Inflammatory macrophage treated with lipopolysaccharide for 4 hours (primary cell): Measurements from ENCODE around the gene VAPB.

Source experiments
- DNase-seq: peaks from one replicate; pipeline ENCODE4 v3.0.0-alpha.2; 2020

VAPB gene

DNA sequence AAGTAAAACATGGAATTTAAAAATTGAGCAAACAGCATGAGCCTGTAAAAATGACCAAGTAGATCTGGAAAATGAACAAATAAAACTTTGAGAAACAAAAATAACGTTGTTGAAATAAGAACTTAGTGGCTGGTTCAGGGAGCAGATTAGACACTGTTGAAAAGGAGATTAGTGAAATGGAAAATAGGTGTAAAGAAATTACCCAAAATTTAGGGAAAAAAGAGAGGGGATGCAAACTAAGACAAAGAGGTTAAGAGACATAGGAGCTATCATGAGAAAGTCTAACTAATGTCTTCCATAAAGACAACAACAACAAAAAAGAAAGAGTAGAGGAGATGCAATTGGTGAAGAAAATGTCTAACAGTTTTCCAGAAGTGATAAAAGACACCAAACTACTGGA lies 97.2 kb downstream of the VAPB start:
- DNase-seq = no peak

GRCh38 chr20:58492074-58492718 lies 103.2 kb downstream of the VAPB start:
- DNase-seq = no peak

DNA sequence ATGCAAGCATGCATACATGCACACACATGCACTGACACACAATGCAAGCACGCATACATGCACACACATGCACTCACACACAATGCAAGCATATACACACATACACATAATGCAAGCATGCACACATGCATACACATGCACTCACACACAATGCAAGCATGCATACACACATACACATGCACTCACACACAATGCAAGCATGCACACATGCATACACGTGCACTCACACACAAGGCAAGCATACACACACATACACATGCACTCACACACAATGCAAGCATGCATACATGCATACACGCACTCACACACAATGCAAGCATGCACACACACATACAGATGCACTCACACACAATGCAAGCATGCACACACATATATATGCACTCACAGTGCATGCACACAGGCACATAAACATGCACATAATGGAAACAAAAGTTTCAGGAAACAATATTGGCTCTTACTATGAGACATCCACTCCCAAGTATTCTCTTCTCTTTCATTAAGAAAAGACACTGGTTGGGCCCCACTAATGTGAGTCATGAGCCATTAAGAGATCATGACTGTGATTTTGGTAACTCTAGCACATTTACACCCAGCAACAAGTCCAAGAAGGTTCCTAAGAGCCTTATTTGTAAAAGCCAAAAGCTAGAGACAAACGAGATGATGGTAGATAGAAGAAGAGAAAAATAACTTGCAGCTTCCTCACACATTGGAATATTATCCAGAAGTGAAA lies 103.9 kb downstream of the VAPB start:
- DNase-seq = no peak

DNA sequence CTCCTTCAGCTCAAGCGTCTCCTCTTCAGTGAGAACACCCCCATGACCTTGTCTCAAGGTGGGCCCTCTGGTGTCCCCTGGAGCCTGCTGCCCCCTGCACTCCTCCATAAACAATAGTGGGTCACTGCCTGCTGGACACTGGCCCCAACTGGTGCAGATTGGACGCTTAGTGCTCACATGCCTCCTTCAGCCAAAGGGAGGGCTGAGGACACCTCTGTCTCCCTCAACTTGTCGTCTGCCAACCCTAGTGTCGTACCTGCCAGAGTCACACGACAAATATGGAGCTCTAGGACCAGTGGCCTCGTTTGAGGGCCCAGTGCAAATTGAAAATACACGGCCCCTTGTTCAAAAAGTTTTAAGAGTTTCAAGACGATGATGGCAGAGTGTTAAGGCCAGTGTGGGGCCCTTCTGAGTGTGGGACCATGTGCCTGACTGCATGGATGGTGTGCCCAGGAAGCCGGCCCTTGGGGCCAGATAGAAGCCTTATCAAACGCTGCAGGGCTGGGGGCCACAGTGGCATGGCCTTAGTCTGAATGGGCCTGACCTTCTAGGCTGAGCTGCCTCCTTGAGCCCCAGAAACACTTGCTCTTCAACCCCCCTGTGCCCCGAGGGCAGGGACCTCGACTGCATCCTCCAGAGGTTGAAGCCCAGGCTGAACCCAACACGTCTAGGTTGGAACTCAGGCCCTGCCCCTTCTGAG lies 106.0 kb downstream of the VAPB start:
- no peak for DNase-seq

DNA sequence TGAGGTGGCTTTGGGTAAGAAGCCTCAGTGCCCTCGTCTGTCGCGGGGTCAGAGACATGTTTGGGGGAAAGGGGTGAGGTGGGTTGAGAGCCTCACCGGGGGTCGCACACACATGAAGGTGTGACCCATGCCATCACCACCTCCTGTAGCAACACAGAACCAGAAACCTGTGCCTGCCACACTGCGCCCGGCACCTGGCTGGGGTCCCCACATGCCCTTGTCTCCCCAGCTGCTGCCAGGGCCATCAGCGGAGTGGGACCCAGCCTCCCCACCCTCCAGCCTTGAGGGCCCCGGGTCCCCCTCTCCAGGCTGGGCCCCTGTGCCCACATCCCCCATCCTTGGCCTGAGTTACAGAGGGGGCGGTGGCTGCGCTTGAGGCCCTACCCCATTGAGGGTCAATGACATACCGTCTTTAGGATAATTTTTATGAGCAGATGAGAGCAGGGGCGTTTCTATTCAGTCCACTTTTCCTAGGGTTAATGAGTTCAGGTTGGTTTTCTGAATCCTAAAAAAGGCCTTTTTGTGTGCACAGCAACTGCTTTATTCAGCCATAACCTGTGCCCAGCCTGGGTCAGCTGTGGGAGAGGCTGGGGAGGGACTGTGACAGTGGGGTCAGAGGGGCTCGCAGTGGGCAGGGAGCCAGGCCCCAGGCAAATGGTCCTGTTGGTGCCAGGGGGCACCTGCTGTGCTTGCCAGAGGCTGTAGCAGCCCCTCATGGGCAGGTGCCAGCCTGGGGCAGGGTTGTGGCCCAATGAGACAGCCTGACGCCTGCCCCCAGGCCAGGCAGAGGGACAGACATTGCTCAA lies 106.8 kb downstream of the VAPB start:
- DNase-seq = no peak

- no peak for DNase-seq
Observed at GRCh38 chr20:58496429-58496769, 107.4 kb downstream of the VAPB start.

- no peak for DNase-seq
Observed at GRCh38 chr20:58497076-58497641, 108.1 kb downstream of the VAPB start.

DNA sequence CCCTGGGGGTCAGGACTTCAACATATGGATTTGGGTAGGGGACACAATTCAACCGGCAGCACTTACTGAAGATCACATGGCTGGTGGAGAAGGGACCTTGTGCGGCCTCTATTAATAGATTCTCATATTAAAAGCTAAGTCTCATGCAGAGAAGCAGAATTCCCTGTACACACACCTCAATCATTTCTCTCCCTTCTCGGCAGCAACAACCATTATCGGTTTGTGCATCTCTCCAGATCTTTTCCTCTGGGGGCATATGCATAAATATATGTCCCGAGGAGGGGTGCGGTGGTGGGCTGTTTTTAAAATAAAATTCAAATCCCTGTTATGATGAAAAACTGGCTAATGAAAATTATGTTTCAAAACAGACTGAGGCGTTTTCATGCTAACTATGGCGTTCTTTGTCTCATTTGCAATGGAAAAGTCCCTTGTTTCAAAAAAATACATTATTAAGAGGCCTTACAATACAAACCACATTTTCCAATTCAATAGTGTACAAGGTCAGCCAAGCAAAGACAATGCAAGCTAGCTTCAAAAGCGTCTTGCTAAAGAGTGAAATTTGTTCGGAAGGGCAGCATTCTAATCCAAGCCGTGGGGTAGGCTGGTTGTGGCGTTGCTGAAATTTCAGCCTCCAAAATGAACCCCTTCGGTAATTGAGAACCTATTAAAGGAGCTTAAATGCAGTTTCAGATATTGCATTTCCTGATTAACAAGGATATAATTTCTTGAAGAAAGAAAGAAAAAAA lies 108.9 kb downstream of the VAPB start:
- no peak for DNase-seq

- no peak for DNase-seq
Observed at GRCh38 chr20:58498470-58499068, 109.5 kb downstream of the VAPB start.

GRCh38 chr20:58500256-58500655 lies 111.2 kb downstream of the VAPB start:
- no peak for DNase-seq
